Measurements from ENCODE around the gene CPN1. TPM values are rescaled to one million over a fixed set of nuclear protein-coding genes. Genes with fewer than 3 reads are reported as not detected.

CPN1 gene
- total and polyA plus RNA-seq, 10 of the 15 experiments (the other 5 are each of a cell fraction or from before 2014, with no cell fraction given), result 0.03 to 0.10 TPM; not detected in 8

- Histone ChIP-seq H3K4me2 (ENCODE audit: control insufficient read depth, insufficient read depth) (no peak overlapping the region), H3K27ac (ENCODE audit: control insufficient read depth, insufficient read depth) (no peak overlapping the region), H3K36me3 (ENCODE audit: control insufficient read depth in 2 of 2, insufficient read depth in 2 of 2, low read length in 1 of 2) (no peaks in the 10 kb centered on the region), H4K20me1 (ENCODE audit: control insufficient read depth, insufficient read depth) (no peaks in the 10 kb centered on the region), H2AFZ (ENCODE audit: control insufficient read depth, low read depth, low read length) (no peak overlapping the region), H3K27me3 (replicated peaks in 1 of 2; ENCODE audit: control insufficient read depth in 2 of 2, insufficient read depth in 2 of 2, low read length in 1 of 2) (no peaks in the 10 kb centered on the region; a peak in 1 of 4 replicates), H3K9ac (ENCODE audit: control insufficient read depth, insufficient read depth, low read length) (no peak overlapping the region), H3K9me3 (replicated peaks; ENCODE audit: control insufficient read depth, insufficient read depth, low read length) (no peaks in the 10 kb centered on the region), H3K4me3 (no peak overlapping the region), H3K79me2 (ENCODE audit: control insufficient read depth, insufficient read depth, low read length) (no peaks in the 10 kb centered on the region), H3K4me1 (ENCODE audit: control insufficient read depth, insufficient read depth, low read length) (no peaks in the 10 kb centered on the region)
- intact Hi-C loops (cut with micrococcal nuclease; ENCODE audit: unreplicated experiment) (no loop called here), in situ Hi-C loops (cut with MboI) (no loop called here)
- 33% methylated on average over 2 of the region's 2 CpGs for WGBS (ENCODE audit: insufficient coverage, insufficient replicate concordance, low lambda C conversion rate, missing lambda C conversion rate)
- SMC1A ChIA-PET (ENCODE audit: uncharacterized antibody, unreplicated experiment), result interaction anchor here (1.8 kb wide), 1 partner anchor 240 kb away, joined by 6 read pairs; no protein-coding TSS in a partner anchor
- POLR2A ChIA-PET, result no interaction called here
- RAD21 ChIA-PET (ENCODE audit: unreplicated experiment), result no interaction called here
- no peak for ATAC-seq
- CTCF ChIA-PET, result interaction anchor here (2.4 kb wide), 1 partner anchor 240 kb away, joined by 6 read pairs; no protein-coding TSS in a partner anchor
- FAIRE-seq, result no peak
- no peak for DNase-seq (ENCODE audit: low read depth, low spot score)
- no TSS peak for BruUV-seq (replicated peaks)
- TF ChIP-seq PAX5 (IDR thresholded peaks at IDR 0.05; ENCODE audit: borderline replicate concordance, low read depth, low read length), result no peak
- no peak for TF ChIP-seq MEF2B (IDR thresholded peaks at IDR 0.05; ENCODE audit: partially characterized antibody, poor library complexity, severe bottlenecking)
- no peak for TF ChIP-seq ZNF207 (IDR thresholded peaks at IDR 0.05; ENCODE audit: borderline replicate concordance)
- TF ChIP-seq, protein P1, sequence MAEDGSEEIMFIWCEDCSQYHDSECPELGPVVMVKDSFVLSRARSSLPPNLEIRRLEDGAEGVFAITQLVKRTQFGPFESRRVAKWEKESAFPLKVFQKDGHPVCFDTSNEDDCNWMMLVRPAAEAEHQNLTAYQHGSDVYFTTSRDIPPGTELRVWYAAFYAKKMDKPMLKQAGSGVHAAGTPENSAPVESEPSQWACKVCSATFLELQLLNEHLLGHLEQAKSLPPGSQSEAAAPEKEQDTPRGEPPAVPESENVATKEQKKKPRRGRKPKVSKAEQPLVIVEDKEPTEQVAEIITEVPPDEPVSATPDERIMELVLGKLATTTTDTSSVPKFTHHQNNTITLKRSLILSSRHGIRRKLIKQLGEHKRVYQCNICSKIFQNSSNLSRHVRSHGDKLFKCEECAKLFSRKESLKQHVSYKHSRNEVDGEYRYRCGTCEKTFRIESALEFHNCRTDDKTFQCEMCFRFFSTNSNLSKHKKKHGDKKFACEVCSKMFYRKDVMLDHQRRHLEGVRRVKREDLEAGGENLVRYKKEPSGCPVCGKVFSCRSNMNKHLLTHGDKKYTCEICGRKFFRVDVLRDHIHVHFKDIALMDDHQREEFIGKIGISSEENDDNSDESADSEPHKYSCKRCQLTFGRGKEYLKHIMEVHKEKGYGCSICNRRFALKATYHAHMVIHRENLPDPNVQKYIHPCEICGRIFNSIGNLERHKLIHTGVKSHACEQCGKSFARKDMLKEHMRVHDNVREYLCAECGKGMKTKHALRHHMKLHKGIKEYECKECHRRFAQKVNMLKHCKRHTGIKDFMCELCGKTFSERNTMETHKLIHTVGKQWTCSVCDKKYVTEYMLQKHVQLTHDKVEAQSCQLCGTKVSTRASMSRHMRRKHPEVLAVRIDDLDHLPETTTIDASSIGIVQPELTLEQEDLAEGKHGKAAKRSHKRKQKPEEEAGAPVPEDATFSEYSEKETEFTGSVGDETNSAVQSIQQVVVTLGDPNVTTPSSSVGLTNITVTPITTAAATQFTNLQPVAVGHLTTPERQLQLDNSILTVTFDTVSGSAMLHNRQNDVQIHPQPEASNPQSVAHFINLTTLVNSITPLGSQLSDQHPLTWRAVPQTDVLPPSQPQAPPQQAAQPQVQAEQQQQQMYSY (CRISPR knock-in tag; IDR thresholded peaks at IDR 0.05), result no peak
- no peak for TF ChIP-seq NRF1 (conservative IDR thresholded peaks at IDR 0.05; ENCODE audit: low read depth, low read length)
- no peak for TF ChIP-seq ASH2L (IDR thresholded peaks at IDR 0.05; ENCODE audit: borderline replicate concordance, low read depth)
- TF ChIP-seq GABPA (IDR thresholded peaks at IDR 0.05; ENCODE audit: low read depth), result no peak
- TF ChIP-seq HDGF (IDR thresholded peaks at IDR 0.05), result no peak
- TF ChIP-seq RAD21 (IDR thresholded peaks at IDR 0.05; ENCODE audit: insufficient read depth, low read depth, low read length), result no peak
- TF ChIP-seq HDAC2 (IDR thresholded peaks at IDR 0.05), result no peak
- no peak for TF ChIP-seq CHD2 (IDR thresholded peaks at IDR 0.05; ENCODE audit: borderline replicate concordance, low read depth, low read length)
- no peak for TF ChIP-seq YY1 (IDR thresholded peaks at IDR 0.05; ENCODE audit: low read depth, low read length)
- no peak for TF ChIP-seq SUZ12 (IDR thresholded peaks at IDR 0.05; ENCODE audit: unreplicated experiment)
- no peak for TF ChIP-seq NR2C1 (IDR thresholded peaks at IDR 0.05)
- TF ChIP-seq, protein P2, sequence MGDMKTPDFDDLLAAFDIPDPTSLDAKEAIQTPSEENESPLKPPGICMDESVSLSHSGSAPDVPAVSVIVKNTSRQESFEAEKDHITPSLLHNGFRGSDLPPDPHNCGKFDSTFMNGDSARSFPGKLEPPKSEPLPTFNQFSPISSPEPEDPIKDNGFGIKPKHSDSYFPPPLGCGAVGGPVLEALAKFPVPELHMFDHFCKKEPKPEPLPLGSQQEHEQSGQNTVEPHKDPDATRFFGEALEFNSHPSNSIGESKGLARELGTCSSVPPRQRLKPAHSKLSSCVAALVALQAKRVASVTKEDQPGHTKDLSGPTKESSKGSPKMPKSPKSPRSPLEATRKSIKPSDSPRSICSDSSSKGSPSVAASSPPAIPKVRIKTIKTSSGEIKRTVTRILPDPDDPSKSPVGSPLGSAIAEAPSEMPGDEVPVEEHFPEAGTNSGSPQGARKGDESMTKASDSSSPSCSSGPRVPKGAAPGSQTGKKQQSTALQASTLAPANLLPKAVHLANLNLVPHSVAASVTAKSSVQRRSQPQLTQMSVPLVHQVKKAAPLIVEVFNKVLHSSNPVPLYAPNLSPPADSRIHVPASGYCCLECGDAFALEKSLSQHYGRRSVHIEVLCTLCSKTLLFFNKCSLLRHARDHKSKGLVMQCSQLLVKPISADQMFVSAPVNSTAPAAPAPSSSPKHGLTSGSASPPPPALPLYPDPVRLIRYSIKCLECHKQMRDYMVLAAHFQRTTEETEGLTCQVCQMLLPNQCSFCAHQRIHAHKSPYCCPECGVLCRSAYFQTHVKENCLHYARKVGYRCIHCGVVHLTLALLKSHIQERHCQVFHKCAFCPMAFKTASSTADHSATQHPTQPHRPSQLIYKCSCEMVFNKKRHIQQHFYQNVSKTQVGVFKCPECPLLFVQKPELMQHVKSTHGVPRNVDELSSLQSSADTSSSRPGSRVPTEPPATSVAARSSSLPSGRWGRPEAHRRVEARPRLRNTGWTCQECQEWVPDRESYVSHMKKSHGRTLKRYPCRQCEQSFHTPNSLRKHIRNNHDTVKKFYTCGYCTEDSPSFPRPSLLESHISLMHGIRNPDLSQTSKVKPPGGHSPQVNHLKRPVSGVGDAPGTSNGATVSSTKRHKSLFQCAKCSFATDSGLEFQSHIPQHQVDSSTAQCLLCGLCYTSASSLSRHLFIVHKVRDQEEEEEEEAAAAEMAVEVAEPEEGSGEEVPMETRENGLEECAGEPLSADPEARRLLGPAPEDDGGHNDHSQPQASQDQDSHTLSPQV (IDR thresholded peaks at IDR 0.05), result no peak
- TF ChIP-seq, protein P3, sequence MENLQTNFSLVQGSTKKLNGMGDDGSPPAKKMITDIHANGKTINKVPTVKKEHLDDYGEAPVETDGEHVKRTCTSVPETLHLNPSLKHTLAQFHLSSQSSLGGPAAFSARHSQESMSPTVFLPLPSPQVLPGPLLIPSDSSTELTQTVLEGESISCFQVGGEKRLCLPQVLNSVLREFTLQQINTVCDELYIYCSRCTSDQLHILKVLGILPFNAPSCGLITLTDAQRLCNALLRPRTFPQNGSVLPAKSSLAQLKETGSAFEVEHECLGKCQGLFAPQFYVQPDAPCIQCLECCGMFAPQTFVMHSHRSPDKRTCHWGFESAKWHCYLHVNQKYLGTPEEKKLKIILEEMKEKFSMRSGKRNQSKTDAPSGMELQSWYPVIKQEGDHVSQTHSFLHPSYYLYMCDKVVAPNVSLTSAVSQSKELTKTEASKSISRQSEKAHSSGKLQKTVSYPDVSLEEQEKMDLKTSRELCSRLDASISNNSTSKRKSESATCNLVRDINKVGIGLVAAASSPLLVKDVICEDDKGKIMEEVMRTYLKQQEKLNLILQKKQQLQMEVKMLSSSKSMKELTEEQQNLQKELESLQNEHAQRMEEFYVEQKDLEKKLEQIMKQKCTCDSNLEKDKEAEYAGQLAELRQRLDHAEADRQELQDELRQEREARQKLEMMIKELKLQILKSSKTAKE (IDR thresholded peaks at IDR 0.05; ENCODE audit: low read depth, poor library complexity, severe bottlenecking), result no peak
These were observed 3.9 kb upstream of the CPN1 start for GRCh38 chr10:100085596-100085995.

All from GM12878 (cell line).